Memory B cell (primary cell): Measurements from ENCODE around the gene SLC2A1.
"Not testable (repeated sequence)": the region's sequence is repeated elsewhere in the genome, so short reads cannot be mapped to it uniquely, and the experiment has no call there.

ENCODE experiments used
- ATAC-seq: fragments of 150-1000 bp; cut with Tn5 transposase; 2 replicates; pipeline ENCODE4 v1.10.0; 2021; ENCODE audit warnings: low read depth, mild to moderate bottlenecking, moderate library complexity
- DNase-seq, 2 donors: peaks; one replicate each; pipeline ENCODE4 v3.0.0; 2022; ENCODE audit warnings: low spot score in 2 of 2
- H3K27ac Mint-ChIP-seq: one replicate; pipeline ENCODE4 v1.8.0; 2022; ENCODE audit warnings: mild to moderate bottlenecking, moderate library complexity, mixed read lengths
- H3K27me3 Mint-ChIP-seq: one replicate; pipeline ENCODE4 v1.8.0; 2022; ENCODE audit warnings: mixed read lengths
- H3K36me3 Mint-ChIP-seq: one replicate; pipeline ENCODE4 v1.8.0; 2022; ENCODE audit warnings: mild to moderate bottlenecking, mixed read lengths
- H3K4me1 Mint-ChIP-seq: one replicate; pipeline ENCODE4 v1.8.0; 2022; ENCODE audit warnings: mixed read lengths
- H3K4me3 Mint-ChIP-seq: one replicate; pipeline ENCODE4 v1.8.0; 2022; ENCODE audit warnings: mild to moderate bottlenecking, moderate library complexity, mixed read lengths
- H3K9me3 Mint-ChIP-seq: one replicate; pipeline ENCODE4 v1.8.0; 2022; ENCODE audit warnings: mixed read lengths

SLC2A1 gene

DNA sequence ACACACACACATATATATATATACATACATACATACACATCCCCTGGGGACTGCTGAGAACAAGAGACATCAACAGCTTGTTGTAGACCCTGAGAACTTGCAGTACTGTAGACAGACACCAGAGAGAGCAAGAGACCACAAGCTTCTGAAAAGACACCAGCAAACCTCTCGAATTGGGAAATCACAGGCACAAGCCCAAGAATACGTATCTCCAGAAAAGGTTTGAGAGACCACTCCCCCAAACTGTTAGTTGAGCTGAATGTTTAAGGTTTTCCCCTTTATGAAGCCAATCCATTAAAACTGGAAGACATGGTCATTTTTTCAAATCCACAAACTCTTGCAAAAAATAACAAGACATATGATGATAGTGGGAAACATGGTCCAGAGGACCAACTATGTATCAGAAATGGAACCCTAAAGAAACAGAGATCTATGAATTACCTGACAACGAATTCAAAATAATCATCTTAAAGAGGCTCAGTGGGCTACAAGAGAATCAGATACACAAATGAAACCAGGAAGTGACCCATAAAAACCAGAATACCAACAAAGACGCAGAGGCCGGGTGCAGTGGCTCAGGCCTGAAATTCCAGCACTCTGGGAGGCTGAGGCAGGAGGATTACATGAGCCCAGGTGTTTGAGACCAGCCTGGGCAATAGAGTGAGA, 45.1 kb downstream of the SLC2A1 start:
- peak; percentile 97 for ATAC-seq
- H3K4me3 Mint-ChIP-seq, result no peak overlapping the region
- H3K4me1 Mint-ChIP-seq, result peaks cover 6% of the 10 kb centered on the region
- H3K27me3 Mint-ChIP-seq, result no peaks in the 10 kb centered on the region
- H3K27ac Mint-ChIP-seq, result no peak overlapping the region
- peaks cover 2% of the 10 kb centered on the region for H3K9me3 Mint-ChIP-seq
- DNase-seq, result peak; percentile 69 to 74
- H3K36me3 Mint-ChIP-seq, result no peaks in the 10 kb centered on the region

DNA sequence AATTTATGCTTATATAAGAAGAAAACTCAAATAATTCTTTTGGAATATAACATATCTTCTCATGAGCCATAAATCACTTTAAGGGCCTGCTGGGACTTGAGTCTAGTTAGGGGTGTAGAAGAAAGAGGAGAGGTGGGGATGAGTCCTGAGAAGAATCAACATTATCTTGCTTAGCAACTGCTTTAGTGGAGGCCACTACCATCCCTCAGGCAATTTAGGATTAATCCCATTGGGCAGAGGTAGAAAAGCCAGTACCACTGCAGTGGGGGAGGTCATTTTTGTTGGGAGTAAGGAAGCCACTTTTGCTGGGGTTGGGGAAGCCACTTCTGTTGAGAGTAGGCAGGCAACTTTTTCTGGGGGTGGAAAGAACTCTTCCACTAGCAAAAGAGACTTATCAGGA, 47.7 kb downstream of the SLC2A1 start:
- Mint-ChIP-seq H3K4me1 (peaks cover 6% of the 10 kb centered on the region), H3K36me3 (no peaks in the 10 kb centered on the region), H3K27ac (no peak overlapping the region), H3K27me3 (no peaks in the 10 kb centered on the region), H3K4me3 (no peak overlapping the region), H3K9me3 (peaks cover 1% of the 10 kb centered on the region)
- no peak for ATAC-seq
- DNase-seq, result no peak

DNA sequence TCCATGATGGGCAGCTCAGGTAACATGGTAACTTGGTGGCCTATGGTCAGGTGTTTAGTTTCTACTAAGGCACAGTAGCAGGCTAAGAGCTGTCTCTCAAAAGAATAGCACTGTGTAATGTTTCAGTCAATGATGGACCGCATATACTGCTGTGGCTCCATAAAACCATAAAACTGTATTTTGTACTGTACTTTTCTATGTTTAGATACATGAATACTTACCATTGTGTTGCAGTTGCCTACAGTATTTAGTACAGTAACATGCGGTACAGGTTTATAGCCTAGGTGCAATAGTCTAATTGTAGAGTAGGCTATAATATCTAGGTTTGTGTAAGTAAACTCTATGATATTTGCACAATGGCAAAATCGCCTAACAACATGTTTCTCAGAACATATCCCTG, 50.6 kb downstream of the SLC2A1 start:
- H3K36me3 Mint-ChIP-seq, result no peaks in the 10 kb centered on the region
- no peak overlapping the region for H3K27ac Mint-ChIP-seq
- peaks cover 2% of the 10 kb centered on the region for H3K4me1 Mint-ChIP-seq
- no peak for DNase-seq
- ATAC-seq, result no peak
- H3K4me3 Mint-ChIP-seq, result no peak overlapping the region
- H3K27me3 Mint-ChIP-seq, result no peaks in the 10 kb centered on the region
- H3K9me3 Mint-ChIP-seq, result no peaks in the 10 kb centered on the region

DNA sequence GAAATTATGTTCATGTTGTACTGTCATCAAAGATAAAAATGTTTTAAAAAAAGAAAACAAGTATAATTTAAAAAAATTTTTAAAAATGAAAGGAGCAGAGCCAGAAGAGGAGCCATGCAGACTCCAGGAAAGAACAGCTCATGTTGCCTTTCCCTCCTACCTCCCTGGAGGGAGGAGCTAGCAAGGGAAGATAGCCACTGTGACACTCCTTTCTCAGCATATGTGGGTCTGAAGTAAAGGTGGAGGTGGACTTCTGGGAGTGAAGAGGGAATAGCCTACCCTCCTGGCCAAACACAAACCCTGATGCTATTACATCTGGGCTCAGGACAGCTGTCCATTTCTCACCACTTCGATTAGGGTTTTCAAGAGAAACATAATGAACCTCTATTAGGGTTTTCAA, 54.2 kb downstream of the SLC2A1 start:
- H3K27me3 Mint-ChIP-seq, result peaks cover 10% of the 10 kb centered on the region
- no peak overlapping the region for H3K4me3 Mint-ChIP-seq
- H3K9me3 Mint-ChIP-seq, result no peaks in the 10 kb centered on the region

DNA sequence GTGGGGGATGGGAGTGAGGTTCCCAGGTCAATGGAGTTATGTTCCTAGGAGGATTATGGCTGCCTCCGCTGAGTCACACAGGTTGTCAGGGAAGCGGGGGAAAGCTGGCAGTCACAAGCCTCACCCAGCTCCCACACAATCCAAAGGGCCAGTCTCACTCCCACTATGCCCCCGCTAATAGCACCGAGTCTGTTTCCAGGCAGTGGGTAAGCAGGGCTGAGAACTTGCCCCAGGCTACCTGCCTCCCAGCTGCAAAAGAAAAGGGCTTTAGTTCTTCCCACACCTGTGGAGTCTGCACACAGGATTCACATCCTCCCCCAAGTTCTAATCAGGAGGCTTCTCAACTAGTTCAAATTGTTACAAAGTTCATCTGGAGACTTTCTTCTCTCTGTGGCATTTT, 58.7 kb downstream of the SLC2A1 start:
- not testable (repeated sequence) for ATAC-seq, H3K27ac Mint-ChIP-seq, H3K36me3 Mint-ChIP-seq, H3K9me3 Mint-ChIP-seq, H3K4me3 Mint-ChIP-seq, H3K4me1 Mint-ChIP-seq, DNase-seq
- H3K27me3 Mint-ChIP-seq, result peaks cover 17% of the 10 kb centered on the region

More for the DNA sequence above, 54.2 kb downstream of the SLC2A1 start:
- H3K27ac Mint-ChIP-seq, result no peak overlapping the region
- DNase-seq (no peak), ATAC-seq (no peak)
- peaks cover 2% of the 10 kb centered on the region for H3K4me1 Mint-ChIP-seq
- no peaks in the 10 kb centered on the region for H3K36me3 Mint-ChIP-seq

DNA sequence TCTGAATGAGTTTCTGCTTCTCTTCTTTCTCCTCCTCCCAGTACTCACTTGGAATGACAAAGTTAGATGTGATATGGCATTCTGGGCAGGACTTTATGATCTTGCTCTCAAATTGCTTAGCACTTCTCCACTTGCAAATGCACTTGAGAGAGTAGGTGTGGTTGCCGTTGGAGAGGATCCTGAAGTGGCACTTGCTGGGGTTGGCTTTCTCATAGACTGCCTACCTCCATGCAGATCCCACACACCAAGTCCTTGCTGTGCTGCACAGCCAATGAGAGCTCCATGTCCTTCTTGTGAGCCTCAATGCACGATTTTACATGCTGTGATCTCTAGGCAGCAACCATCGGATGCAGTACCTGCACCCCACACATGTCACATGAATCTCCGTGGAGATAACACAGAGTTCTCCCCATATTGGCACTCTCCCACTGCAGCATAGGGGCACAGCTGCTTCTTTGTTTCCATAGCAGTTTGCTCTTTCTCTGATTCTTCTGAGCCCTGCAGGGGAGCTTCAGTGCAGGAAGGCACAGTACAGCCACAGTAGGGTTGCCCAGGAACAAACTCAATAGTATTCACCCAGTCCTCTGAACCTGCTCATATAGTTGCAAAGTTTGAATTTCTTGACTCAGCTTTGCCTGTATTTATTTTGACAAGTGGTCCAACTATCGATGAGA, 67.1 kb downstream of the SLC2A1 start:
- Mint-ChIP-seq H3K4me3 (no peak overlapping the region), H3K27ac (peak overlapping the region; percentile 51), H3K27me3 (peaks cover 5% of the 10 kb centered on the region), H3K36me3 (no peaks in the 10 kb centered on the region), H3K4me1 (no peaks in the 10 kb centered on the region), H3K9me3 (no peaks in the 10 kb centered on the region)
- DNase-seq (no peak), ATAC-seq (no peak)

DNA sequence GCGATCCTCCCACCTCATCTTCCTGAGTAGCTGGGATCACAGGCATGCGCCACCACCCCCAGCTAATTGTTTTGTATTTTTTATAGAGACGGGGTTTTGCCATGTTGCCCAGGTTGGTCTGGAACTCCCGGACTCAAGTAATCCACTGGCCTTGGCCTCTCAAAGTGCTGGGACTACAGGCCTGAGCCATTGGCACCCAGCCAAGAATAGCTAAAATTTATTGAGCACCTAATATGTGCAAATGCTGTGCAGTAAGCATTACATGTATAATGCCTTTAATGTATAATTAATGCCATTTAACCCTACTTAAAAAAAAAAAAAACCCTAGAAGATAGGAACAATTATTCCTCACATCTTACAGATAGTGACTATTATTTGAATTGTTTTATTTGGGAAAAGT, 69.4 kb downstream of the SLC2A1 start:
- no peak overlapping the region for H3K4me3 Mint-ChIP-seq
- H3K9me3 Mint-ChIP-seq, result no peaks in the 10 kb centered on the region
- no peaks in the 10 kb centered on the region for H3K36me3 Mint-ChIP-seq
- H3K4me1 Mint-ChIP-seq, result no peaks in the 10 kb centered on the region
- DNase-seq (no peak), ATAC-seq (no peak)
- H3K27me3 Mint-ChIP-seq, result peaks cover 3% of the 10 kb centered on the region
- H3K27ac Mint-ChIP-seq, result no peak overlapping the region

DNA sequence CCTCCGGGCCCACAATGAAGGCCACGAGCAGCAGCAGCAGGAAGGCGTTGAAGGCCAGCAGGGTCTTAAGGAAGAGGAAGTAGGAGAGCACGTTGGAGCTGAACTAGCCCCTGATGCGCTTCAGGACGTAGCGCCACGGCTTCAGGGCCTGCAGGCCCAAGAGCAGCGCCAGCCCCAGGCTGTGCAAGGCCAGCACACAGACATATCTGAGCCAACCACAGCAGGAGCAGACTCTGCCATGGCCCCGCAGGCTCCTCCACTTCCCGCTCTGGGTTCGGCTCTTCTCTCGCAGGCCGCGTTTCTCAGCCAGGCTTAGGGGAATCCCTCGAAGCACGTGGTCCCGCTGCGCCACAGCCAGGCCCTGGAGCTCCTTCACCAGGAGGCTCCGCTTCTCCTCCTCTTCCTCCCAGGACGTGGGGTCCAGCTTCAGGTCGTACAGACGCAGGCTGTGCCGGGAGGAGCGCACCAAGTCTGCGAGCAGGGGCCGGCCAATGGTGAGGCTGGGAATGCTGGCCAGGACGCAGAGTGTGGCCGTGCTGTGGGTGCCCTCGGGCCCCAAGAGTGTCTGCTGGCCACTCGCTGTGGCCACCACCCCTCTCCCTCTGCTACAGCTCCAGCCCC, 70.5 kb downstream of the SLC2A1 start:
- Mint-ChIP-seq H3K27me3 (peaks cover 3% of the 10 kb centered on the region), H3K36me3 (no peaks in the 10 kb centered on the region)
- no peak for ATAC-seq

DNA sequence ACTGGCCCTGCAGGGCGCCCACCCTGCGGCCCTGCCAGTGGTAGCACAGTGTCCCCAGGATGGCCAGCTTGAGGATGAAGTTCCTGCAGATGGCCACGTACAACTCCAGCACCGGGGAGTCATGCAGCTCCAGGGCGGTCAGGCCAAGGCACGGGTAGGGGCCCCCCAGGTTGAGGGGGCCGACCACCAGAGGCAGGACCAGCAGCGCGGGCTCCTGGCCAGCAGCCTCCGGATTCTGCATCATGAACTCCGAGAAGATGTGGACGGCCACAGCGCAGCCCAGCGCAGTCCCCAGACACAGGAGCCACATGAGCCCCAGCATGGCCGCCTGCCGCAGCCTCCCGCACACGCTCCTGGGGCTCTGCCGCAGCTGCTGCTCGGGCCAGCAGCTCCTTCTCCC, 71.3 kb downstream of the SLC2A1 start:
- H3K27ac Mint-ChIP-seq, result no peak overlapping the region
- no peaks in the 10 kb centered on the region for H3K36me3 Mint-ChIP-seq
- H3K4me1 Mint-ChIP-seq, result no peaks in the 10 kb centered on the region
- no peak overlapping the region for H3K4me3 Mint-ChIP-seq
- H3K9me3 Mint-ChIP-seq, result no peaks in the 10 kb centered on the region
- ATAC-seq (no peak), DNase-seq (no peak)
- peaks cover 3% of the 10 kb centered on the region for H3K27me3 Mint-ChIP-seq

More for the DNA sequence above, 70.5 kb downstream of the SLC2A1 start:
- Mint-ChIP-seq H3K9me3 (no peaks in the 10 kb centered on the region), H3K27ac (no peak overlapping the region), H3K4me3 (no peak overlapping the region), H3K4me1 (no peaks in the 10 kb centered on the region)
- DNase-seq, result no peak

DNA sequence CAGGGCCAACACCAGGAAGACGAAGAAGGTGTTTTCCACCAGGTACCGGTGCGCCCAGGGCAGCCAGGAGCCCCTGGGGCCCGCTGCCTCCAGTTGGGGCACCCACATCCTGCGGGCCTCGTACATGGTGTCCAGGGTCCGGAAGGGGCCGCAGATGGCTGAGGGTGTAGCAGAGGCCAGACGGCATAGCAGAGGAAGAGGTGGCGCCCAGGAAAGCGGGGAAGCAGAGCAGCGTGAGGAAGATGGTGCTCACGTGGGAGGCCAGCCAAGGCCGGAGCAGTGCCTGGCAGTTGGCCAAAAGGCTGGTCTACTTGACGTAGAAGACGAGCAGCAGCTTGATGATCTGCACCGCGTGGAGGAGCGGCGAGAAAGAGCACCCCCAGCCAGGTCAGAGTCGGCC, 71.9 kb downstream of the SLC2A1 start:
- peaks cover 4% of the 10 kb centered on the region for H3K27me3 Mint-ChIP-seq

DNA sequence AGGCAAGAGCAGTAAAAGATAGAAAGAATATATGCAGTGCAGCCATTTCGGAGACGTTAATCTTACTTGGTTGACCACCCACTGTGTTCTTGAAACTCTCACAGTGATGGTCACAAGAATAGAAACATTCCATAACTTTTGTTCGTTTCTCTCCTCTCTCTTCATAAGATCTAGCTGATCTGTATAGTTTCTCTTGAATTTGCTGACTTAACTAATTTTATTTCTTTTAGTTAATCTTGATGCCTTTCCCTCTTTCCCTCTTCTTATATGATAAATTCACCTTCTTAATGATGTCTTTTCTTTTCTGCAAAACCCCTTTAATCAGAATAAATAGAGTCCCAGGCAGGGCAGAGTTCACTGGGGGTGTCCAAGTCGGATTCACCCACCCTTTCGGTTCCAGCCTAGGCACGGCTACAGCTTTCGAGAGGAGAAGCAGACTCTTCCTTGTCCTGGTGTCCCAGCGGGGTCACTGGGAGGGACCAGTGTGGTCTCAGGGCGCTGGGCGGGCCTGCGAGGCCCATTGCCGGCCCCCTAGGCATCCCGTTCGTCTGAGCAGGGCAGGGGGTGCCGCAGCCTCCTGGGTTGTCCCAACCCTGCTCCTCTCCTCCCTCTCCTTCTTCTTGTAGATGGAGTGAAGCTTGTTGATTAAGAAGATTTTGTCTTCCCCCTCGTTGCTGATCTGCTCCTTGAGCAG, 72.5 kb downstream of the SLC2A1 start:
- peaks cover 3% of the 10 kb centered on the region for H3K27me3 Mint-ChIP-seq

More for the DNA sequence above, 71.9 kb downstream of the SLC2A1 start:
- Mint-ChIP-seq H3K4me3 (no peak overlapping the region), H3K4me1 (no peaks in the 10 kb centered on the region), H3K27ac (no peak overlapping the region), H3K9me3 (no peaks in the 10 kb centered on the region), H3K36me3 (no peaks in the 10 kb centered on the region)
- no peak for ATAC-seq
- no peak for DNase-seq

DNA sequence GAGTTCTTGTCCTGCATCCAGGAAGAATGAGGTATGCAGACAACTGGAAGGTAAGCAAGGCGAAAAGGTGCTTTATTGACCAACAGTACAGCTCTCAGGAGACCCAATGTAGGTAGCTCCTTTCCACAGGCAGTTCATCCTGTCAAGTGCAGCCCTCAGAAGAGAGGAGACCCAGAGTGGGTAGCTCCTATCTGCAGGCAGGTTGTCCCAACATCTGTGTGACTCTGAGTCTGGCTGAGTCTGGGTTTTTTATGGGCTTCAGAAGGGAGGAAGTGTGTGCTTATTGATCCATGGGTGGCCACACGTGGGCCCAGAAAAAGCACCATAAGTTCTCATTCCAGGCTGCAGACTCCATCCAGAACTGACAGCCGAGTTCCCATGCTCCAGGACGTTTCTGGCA, 78.3 kb downstream of the SLC2A1 start:
- ATAC-seq (no peak), DNase-seq (no peak)
- Mint-ChIP-seq H3K9me3 (no peaks in the 10 kb centered on the region), H3K4me3 (no peak overlapping the region), H3K27ac (no peak overlapping the region), H3K27me3 (peaks cover 6% of the 10 kb centered on the region), H3K4me1 (no peaks in the 10 kb centered on the region), H3K36me3 (no peaks in the 10 kb centered on the region)

More for the DNA sequence above, 72.5 kb downstream of the SLC2A1 start:
- no peaks in the 10 kb centered on the region for H3K9me3 Mint-ChIP-seq
- no peak overlapping the region for H3K4me3 Mint-ChIP-seq
- no peak for DNase-seq
- H3K36me3 Mint-ChIP-seq, result no peaks in the 10 kb centered on the region
- no peaks in the 10 kb centered on the region for H3K4me1 Mint-ChIP-seq
- no peak overlapping the region for H3K27ac Mint-ChIP-seq
- no peak for ATAC-seq

DNA sequence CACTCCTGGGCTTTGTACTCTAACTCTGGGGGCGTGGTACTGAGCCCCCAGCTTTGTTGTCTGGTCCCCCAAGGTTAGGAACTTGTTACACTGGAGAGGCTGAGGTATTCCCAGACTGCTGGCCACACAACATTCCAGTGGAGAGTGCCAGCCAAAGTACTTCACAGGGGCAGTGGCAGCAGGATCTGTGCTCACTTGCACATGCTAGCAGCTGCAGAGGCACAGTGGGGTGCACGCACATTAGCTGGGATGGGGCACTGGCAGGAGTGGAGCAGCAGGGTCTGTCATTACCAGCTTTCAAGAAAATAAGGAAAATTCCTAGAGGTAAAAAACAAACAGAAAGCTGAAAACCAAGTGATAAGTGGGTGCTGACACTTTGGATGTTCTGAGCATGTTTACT, 81.3 kb downstream of the SLC2A1 start:
- no peaks in the 10 kb centered on the region for H3K4me1 Mint-ChIP-seq
- H3K9me3 Mint-ChIP-seq, result peaks cover 10% of the 10 kb centered on the region
- DNase-seq (no peak), ATAC-seq (no peak)
- H3K4me3 Mint-ChIP-seq, result no peak overlapping the region
- H3K36me3 Mint-ChIP-seq, result no peaks in the 10 kb centered on the region
- no peak overlapping the region for H3K27ac Mint-ChIP-seq
- H3K27me3 Mint-ChIP-seq, result peaks cover 6% of the 10 kb centered on the region

DNA sequence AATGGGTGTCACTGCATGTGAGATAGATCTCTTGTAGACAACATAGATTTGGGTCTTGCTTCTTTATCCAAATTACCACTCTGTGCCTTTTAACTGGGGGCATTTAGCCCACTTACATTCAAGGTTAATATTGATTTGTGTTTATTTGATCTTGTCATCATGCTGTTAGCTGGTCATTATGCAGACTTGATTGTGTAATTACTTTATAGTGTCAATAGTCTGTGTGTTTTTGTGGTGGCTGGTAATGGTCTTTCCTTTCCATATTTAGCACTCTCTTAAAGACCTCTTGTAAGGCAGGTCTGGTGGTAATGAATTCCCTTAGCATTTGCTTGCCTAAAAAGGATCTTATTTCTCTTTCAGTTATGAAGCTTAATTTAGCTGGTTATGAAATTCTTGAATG, 82.7 kb downstream of the SLC2A1 start:
- H3K36me3 Mint-ChIP-seq, result no peaks in the 10 kb centered on the region
- ATAC-seq (no peak), DNase-seq (no peak)

More for the DNA sequence above, 82.7 kb downstream of the SLC2A1 start:
- H3K4me3 Mint-ChIP-seq, result no peak overlapping the region
- H3K27me3 Mint-ChIP-seq, result peaks cover 5% of the 10 kb centered on the region
- no peak overlapping the region for H3K27ac Mint-ChIP-seq
- peaks cover 10% of the 10 kb centered on the region for H3K9me3 Mint-ChIP-seq
- no peaks in the 10 kb centered on the region for H3K4me1 Mint-ChIP-seq
